Left ventricle myocardium inferior (tissue), 1 donor: ENCODE data around the gene ZNF385C. TPM values are rescaled to one million over a fixed set of nuclear protein-coding genes. Genes with fewer than 3 reads are reported as not detected.

ENCODE experiments used
- DNase-seq: peaks from one replicate; pipeline ENCODE4 v3.0.0-alpha.2; 2020
- H3K27ac ChIP-seq: fragments of 200-600 bp; replicated peaks from 2 replicates; pipeline ENCODE4 v1.8.0; 2021
- H3K27me3 ChIP-seq: fragments of 200-600 bp; 2 replicates; pipeline ENCODE4 v1.8.0; 2021; ENCODE audit warnings: low read depth
- H3K36me3 ChIP-seq: fragments of 200-600 bp; 2 replicates; pipeline ENCODE4 v1.8.0; 2021
- H3K4me1 ChIP-seq: fragments of 200-600 bp; 2 replicates; pipeline ENCODE4 v1.8.0; 2021
- H3K4me3 ChIP-seq: fragments of 200-600 bp; 2 replicates; pipeline ENCODE4 v1.8.0; 2021; ENCODE audit warnings: mild to moderate bottlenecking, moderate library complexity
- H3K9me3 ChIP-seq: fragments of 200-600 bp; replicated peaks from 2 replicates; pipeline ENCODE4 v1.8.0; 2021
- intact Hi-C: fragments of 100-400 bp; cut with micrococcal nuclease; formaldehyde crosslinking; loops from one replicate; pipeline ENCODE4 v1.11.0; 2022
- total RNA-seq: library from RNA; stranded (reverse); fragmentation: NEBNext Ultra II Directional; extraction: Animal tissue kit (Norgen Biotek cat#: 25700); gene quantifications from one replicate; pipeline ENCODE4 v1.2.1, GENCODE V29; 2021
- TF ChIP-seq, protein P1 (sequence below): fragments of 200-600 bp; IDR thresholded peaks from 2 replicates; pipeline ENCODE4 v1.8.0; 2021; ENCODE audit warnings: antibody characterized with exemption, mild to moderate bottlenecking, borderline replicate concordance
- donor health status: DM: no; HTN: yes; CAD: no; lungs with severe emphysema.

Gene ZNF385C
- total RNA-seq, 1 donor from 2014 or later: 0.49 TPM

DNA sequence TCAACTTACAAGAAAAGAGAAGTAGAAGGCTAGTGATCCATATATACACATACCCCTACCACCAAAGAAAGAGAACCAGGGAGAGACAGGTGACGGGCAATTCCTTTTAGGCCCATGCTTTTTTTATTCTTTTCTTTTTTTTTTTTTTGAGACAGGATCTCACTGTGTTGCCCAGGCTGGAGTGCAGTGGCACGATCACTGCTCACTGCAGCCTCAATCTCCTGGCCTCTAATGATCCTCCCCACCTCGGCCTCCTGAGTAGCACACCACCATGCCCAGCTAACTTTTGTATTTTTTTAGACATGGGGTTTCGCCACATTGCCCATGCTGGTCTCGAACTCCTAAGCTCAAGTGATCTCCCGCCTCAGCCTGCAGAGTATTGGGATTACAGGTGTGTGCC is 29.1 kb upstream of the ZNF385C start:
- no peaks in the 10 kb centered on the region for H3K27me3 ChIP-seq
- H3K4me3 ChIP-seq: no peak overlapping the region
- H3K9me3 ChIP-seq: no peaks in the 10 kb centered on the region
- H3K4me1 ChIP-seq: peaks cover 49% of the 10 kb centered on the region
- peaks cover 61% of the 10 kb centered on the region for H3K36me3 ChIP-seq
- intact Hi-C loops: no loop called here
- peak overlapping the region; percentile 90 for H3K27ac ChIP-seq
- no peak for DNase-seq
- TF ChIP-seq, protein P1, sequence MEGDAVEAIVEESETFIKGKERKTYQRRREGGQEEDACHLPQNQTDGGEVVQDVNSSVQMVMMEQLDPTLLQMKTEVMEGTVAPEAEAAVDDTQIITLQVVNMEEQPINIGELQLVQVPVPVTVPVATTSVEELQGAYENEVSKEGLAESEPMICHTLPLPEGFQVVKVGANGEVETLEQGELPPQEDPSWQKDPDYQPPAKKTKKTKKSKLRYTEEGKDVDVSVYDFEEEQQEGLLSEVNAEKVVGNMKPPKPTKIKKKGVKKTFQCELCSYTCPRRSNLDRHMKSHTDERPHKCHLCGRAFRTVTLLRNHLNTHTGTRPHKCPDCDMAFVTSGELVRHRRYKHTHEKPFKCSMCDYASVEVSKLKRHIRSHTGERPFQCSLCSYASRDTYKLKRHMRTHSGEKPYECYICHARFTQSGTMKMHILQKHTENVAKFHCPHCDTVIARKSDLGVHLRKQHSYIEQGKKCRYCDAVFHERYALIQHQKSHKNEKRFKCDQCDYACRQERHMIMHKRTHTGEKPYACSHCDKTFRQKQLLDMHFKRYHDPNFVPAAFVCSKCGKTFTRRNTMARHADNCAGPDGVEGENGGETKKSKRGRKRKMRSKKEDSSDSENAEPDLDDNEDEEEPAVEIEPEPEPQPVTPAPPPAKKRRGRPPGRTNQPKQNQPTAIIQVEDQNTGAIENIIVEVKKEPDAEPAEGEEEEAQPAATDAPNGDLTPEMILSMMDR: no peak

DNA sequence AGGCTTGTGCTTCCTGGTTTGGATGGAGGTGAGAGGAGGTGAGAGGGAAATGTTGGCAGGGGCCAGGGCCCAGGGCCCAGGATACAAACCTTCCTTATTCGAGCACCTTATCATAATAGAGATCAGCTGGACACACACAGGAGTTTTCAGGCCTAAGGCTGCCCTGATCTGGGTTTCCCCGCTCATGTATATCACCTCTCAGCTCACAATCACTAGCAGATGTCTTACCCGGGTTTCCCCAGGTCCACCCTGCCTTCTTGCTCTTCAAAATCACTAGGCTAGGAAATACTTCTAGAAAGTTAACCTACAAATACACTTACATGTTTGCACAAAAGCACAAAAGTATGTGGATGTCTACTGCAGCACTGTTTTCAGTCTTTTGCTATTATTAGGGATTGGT is 28.6 kb upstream of the ZNF385C start:
- Histone ChIP-seq H3K4me3 (no peak overlapping the region), H3K27ac (peak overlapping the region; percentile 17), H3K4me1 (peaks cover 49% of the 10 kb centered on the region), H3K9me3 (no peaks in the 10 kb centered on the region), H3K36me3 (peaks cover 61% of the 10 kb centered on the region), H3K27me3 (no peaks in the 10 kb centered on the region)
- intact Hi-C loops: no loop called here
- TF ChIP-seq, protein P1: no peak
- DNase-seq: no peak

DNA sequence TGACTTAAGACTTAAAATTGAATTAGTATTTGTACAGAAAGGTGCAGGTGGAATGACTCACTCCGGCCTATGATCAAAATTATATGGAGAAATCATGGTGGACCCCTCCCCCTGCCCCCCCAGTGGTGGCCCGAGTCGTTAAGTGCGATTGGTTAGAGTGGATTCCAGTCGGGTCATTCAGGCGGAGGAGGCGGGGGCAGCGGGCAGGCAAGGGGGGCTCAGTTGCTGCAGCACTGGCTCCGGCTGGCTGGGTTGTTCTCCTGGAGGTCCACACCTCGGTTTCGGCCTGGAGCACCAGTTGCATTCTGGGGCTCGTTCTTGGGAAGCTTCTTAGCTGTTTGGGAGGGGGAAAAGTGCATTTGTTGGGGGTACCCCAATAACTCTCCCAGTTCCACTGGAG is 27.3 kb upstream of the ZNF385C start:
- H3K4me1 ChIP-seq: peaks cover 49% of the 10 kb centered on the region
- H3K27ac ChIP-seq: no peak overlapping the region
- TF ChIP-seq, protein P1: no peak
- no peaks in the 10 kb centered on the region for H3K27me3 ChIP-seq
- H3K9me3 ChIP-seq: no peaks in the 10 kb centered on the region
- intact Hi-C loops: no loop called here
- DNase-seq: no peak
- no peak overlapping the region for H3K4me3 ChIP-seq
- peaks cover 59% of the 10 kb centered on the region for H3K36me3 ChIP-seq

DNA sequence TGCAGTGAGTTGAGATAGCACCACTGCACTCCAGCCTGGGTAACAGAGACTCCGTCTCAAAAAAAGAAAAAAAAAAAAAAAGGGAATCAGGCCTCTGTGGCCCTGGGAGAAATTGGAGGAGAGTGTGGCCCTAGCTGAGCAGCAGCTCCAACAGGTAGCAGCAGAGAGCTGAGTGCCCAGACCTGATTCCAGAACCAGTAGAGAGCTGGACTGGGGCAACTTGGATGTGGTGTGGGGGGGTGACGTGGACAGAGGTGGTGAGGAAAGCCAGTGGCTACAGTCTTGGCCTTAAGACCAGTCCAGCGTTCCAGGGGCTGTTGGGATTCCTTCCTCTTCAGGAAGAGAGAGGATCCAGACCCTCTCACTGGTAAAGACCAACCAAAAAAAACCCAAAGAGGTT is 26.0 kb upstream of the ZNF385C start:
- H3K9me3 ChIP-seq: no peaks in the 10 kb centered on the region
- TF ChIP-seq, protein P1: no peak
- peaks cover 44% of the 10 kb centered on the region for H3K4me1 ChIP-seq
- intact Hi-C loops: no loop called here
- H3K27me3 ChIP-seq: no peaks in the 10 kb centered on the region
- DNase-seq: no peak
- H3K36me3 ChIP-seq: peaks cover 48% of the 10 kb centered on the region
- no peak overlapping the region for H3K4me3 ChIP-seq
- no peak overlapping the region for H3K27ac ChIP-seq

DNA sequence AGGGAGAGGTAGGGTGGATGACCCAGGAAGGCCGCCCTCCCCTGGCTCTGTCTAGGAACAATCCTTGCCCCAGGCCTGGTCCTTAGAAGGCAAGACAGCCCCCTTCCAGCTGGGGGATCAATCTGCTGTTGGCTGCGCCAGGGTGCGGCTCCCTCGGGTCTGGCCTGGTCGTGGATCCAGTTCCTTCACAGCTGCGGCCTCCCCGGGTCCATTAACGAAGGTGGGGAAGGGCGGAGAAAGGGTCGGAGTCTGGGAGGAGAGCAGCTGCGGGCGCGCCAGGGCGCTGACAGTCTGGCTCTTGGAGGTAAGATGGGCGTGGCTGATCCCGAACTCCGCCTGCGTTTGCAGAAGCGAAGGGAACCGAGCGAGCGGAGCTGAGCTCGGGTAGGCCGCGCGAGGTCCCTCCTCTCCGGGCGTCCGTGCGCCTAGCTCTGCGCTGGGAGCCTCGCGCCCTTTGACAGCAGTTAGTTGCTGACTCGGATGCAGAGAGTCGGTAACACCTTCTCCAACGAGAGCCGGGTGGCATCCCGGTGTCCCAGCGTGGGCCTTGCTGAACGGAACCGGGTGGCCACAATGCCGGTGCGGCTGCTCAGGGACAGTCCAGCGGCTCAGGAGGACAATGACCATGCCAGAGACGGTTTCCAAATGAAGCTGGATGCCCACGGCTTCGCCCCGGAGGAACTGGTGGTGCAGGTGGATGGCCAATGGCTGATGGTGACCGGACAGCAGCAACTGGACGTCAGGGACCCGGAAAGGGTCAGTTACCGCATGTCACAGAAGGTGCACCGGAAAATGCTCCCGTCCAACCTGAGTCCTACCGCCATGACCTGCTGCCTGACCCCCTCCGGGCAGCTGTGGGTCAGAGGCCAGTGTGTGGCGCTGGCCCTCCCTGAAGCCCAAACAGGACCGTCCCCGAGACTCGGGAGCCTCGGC is 24.4 kb upstream of the ZNF385C start, which contains the start of gene HSPB9:
Gene HSPB9, plus strand, starts transcription at position 434 of the 933 bp plus-strand sequence. Its CDS starts 47 bp downstream, at position 481.
- peak; percentile 56 for DNase-seq
- TF ChIP-seq, protein P1: no peak
- Histone ChIP-seq H3K4me3 (peak within 1 kb of the TSS; percentile 89), H3K36me3 (peaks cover 46% of the 10 kb centered on the region), H3K4me1 (peaks cover 29% of the 10 kb centered on the region), H3K9me3 (no peaks in the 10 kb centered on the region), H3K27ac (peak within 1 kb of the TSS; percentile 83), H3K27me3 (no peaks in the 10 kb centered on the region)
- intact Hi-C loops: no loop called here
